Jurkat, Clone E6-1 (cell line): Measurements from ENCODE around the gene ABCA7. TPM values are rescaled to one million over a fixed set of nuclear protein-coding genes. Genes with fewer than 3 reads are reported as not detected.

ENCODE experiments used
- DNase-seq: peaks from one replicate; pipeline ENCODE4 v3.0.0-alpha.2; 2011; ENCODE audit warnings: low read depth, low spot score
- H3K4me3 ChIP-seq: 2 replicates; pipeline ENCODE4 v1.5.1; 2011; ENCODE audit warnings: mild to moderate bottlenecking, low read length, control low read depth, moderate library complexity
- polyA plus RNA-seq: library from polyadenylated mRNA; unstranded; fragments of >200 nt; gene quantifications from one replicate; pipeline ENCODE4 v1.2.1, GENCODE V29; 2012; ENCODE audit warnings: missing spikeins; ENCODE audit not compliant: insufficient read length, insufficient read depth

ABCA7 gene
- 34.4 TPM for polyA plus RNA-seq

GRCh38 chr19:1039646-1040475, at the start of gene ABCA7:
ABCA7 (plus strand) TSS chr19:1040107; CDS start chr19:1041362, 1,255 bp downstream.
- peak; percentile 98 for DNase-seq
- H3K4me3 ChIP-seq, result peak within 1 kb of the TSS; percentile 79

DNA sequence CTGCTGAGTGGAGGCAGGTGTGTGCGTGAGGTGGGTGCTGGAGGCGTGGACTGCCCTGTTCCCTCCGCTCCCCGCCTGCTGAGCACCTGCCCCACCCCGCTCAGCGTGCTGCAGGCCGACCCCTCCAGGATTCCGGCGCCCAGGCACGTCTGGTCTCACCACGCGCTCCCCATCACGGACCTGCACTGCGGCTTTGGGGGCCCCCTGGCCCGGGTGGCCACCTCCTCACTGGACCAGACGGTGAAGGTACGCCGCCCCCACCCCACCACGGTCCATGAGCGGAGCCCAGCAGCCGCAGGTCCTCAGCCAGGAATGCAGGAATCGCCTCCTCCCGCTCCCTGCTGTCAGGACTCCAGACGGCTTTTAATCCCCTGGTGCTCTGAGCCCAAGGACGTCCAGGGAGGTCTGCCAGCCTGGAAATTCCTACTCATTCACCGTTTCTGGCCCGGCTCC, 49.8 kb upstream of the ABCA7 start:
- no peak overlapping the region for H3K4me3 ChIP-seq
- DNase-seq, result no peak

- no peak overlapping the region for H3K4me3 ChIP-seq
- DNase-seq, result no peak
These were observed 49.2 kb upstream of the ABCA7 start for GRCh38 chr19:990746-991145.

GRCh38 chr19:991174-991931, 48.6 kb upstream of the ABCA7 start:
- no peak overlapping the region for H3K4me3 ChIP-seq
- DNase-seq, result no peak

- no peak for DNase-seq
- H3K4me3 ChIP-seq, result no peak overlapping the region
These were observed 47.8 kb upstream of the ABCA7 start for GRCh38 chr19:991932-992669.

DNA sequence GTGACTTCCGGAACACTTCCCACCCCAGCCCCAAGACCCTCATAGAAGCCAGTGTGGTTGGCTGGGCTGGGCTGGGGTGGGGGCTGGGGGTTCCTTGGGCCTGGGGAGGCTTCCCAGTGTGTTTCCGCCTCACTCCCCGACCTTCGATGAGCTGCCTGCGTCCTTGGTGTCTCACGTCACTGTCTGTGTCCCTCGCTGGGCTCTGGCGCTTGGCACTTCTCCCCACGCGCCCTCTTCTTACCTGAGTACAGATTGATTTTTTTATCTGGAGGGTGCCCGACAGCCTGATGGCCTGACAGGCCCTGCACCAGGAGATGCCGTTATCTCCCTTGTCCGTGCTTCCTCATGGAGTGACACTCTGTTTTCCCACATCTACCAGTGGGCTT, 47.2 kb upstream of the ABCA7 start:
- H3K4me3 ChIP-seq, result no peak overlapping the region
- DNase-seq, result no peak

- H3K4me3 ChIP-seq, result no peak overlapping the region
- DNase-seq, result no peak
These were observed 46.5 kb upstream of the ABCA7 start for GRCh38 chr19:993361-993830.

- no peak overlapping the region for H3K4me3 ChIP-seq
- DNase-seq, result no peak
These were observed 46.0 kb upstream of the ABCA7 start for GRCh38 chr19:993831-994393.

DNA sequence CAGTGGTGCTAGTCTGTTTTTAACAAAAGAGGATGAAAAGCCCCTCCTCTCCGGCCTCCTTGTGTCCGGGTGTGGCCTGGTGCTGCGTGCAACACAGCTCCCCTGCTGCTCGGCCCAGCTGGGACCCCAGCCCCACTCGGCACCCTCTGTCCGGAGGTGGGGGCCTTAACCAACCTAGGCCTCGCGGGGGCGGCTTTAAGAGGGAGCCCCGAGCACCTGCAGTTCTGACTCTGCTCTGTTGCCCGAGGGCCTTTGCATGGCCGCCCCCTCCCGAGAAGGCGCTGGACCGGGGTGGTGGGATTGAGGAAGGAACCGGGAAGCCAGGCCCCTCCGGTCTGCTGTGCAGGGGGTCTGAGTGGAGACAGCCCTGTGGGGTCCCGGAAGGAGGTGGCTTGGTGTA, 45.4 kb upstream of the ABCA7 start:
- DNase-seq, result no peak
- no peak overlapping the region for H3K4me3 ChIP-seq

GRCh38 chr19:995051-995827, 44.7 kb upstream of the ABCA7 start:
- H3K4me3 ChIP-seq, result no peak overlapping the region
- DNase-seq, result no peak

DNA sequence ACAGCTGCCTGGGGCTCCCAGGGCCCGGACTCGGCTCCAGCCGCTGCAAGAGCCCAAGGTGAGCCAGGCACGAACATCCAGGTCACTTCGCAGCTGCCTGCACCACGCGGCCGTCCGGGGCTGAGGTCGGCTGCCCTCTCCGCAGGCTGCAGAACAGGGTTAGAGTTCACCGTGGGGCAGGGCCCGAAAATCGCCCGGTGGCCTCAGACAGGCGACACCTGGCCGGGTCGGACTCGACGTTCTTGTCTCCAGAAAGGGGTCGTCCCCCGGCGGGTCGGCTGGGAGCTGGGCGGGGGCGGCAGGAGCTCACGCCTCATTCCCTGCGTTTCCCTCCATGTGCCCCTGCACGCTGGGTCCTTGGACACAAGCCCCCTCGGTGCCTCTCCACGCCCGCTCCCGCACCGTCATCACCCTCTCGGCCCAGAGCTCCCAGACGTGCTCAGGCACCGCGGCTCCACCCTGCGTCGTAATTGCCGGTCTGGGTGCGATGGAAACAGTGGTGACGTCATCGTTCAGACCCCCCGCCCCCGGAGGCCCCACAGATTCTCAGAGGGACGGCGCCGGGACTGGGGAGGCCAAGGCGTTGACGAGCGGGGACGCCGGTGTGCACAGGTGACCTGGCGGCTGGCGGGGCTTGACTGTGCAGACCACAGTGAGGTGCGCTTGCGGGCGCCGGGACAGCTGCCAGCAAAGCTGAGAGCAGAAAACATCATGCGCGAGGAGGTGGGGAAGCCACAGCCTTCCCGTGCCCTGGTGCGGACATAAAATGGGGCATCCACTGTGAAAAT, 43.7 kb upstream of the ABCA7 start:
- no peak for DNase-seq

GRCh38 chr19:998064-998463, 41.8 kb upstream of the ABCA7 start:
- DNase-seq, result no peak
- H3K4me3 ChIP-seq, result no peak overlapping the region

More for the DNA sequence above, 43.7 kb upstream of the ABCA7 start:
- H3K4me3 ChIP-seq, result no peak overlapping the region; the same call in 1 of the 2 replicates

DNA sequence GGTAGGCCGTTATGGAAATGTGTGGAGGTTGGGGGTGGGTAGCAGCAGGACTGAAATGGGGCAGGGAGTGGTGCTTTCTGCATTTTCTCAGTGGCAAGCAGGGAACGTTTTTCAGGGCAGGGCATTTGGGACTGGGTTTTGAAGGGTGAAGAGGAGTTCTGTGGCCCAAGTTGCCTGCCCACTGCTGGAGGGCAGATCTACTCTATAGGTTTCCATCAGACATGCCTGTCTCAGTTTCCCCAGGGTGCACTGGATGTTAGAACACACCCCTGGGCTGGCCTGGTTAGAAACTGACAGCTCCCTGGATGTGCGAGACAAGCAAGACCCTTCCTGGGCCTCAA, 40.6 kb upstream of the ABCA7 start:
- H3K4me3 ChIP-seq, result no peak overlapping the region
- DNase-seq, result no peak

DNA sequence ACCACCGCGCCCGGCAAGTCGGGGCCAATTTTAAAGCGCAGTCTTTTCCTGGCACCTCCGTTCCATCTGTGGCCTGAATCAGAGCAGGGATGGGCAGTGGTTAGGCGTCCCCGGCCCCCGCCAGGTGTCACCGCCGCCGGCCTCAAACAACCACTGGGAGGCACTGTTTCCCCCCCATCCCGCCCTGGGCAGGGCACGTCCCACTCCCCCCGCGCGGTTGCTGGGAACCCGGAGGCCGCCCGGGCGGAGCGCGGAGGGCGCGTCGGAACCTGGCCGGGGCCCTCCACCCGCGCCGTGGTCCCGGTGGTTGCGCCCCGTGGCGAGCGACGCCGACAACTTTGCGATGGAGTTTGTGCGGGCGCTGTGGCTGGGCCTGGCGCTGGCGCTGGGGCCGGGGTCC, 39.8 kb upstream of the ABCA7 start, which contains the start of gene GRIN3B:
Gene GRIN3B (plus strand): TSS at position 325 of the 400 bp plus-strand sequence. CDS start 19 bp downstream, at position 344.
- no peak within 1 kb of the TSS for H3K4me3 ChIP-seq
- DNase-seq, result no peak

GRCh38 chr19:1000591-1001537, 39.0 kb upstream of the ABCA7 start:
- no peak for DNase-seq
- H3K4me3 ChIP-seq, result no peak overlapping the region

- no peak for DNase-seq
- no peak overlapping the region for H3K4me3 ChIP-seq
These were observed 38.3 kb upstream of the ABCA7 start for GRCh38 chr19:1001538-1002166.
